WTC11 (cell line): ENCODE data around the gene POU5F1.

Experiments
- ARID4B ChIP-seq: sonication (generic); formaldehyde crosslinking; IDR thresholded peaks from 2 replicates; pipeline ENCODE4 v1.8.0; 2023; ENCODE audit warnings: missing genetic modification reagents, mild to moderate bottlenecking, borderline replicate concordance
- CTCF ChIP-seq: fragments of 200-600 bp; IDR thresholded peaks from 2 replicates; pipeline ENCODE4 v1.8.0; 2022; ENCODE audit warnings: antibody characterized with exemption
- E2F5 ChIP-seq: sonication (generic); formaldehyde crosslinking; IDR thresholded peaks from 2 replicates; pipeline ENCODE4 v1.8.1; 2022; ENCODE audit warnings: mild to moderate bottlenecking, moderate library complexity, missing genetic modification reagents
- ETV6 ChIP-seq: sonication (generic); formaldehyde crosslinking; IDR thresholded peaks from 2 replicates; pipeline ENCODE4 v1.8.1; 2022; ENCODE audit warnings: mild to moderate bottlenecking, missing genetic modification reagents
- FOXJ3 ChIP-seq: sonication (generic); formaldehyde crosslinking; IDR thresholded peaks from 2 replicates; pipeline ENCODE4 v1.9.0; 2021; ENCODE audit warnings: missing genetic modification reagents, mild to moderate bottlenecking, borderline replicate concordance
- HMGXB4 ChIP-seq: sonication (generic); formaldehyde crosslinking; IDR thresholded peaks from 2 replicates; pipeline ENCODE4 v1.8.1; 2023; ENCODE audit warnings: mild to moderate bottlenecking, moderate library complexity, missing genetic modification reagents
- KAT7 ChIP-seq: sonication (generic); formaldehyde crosslinking; IDR thresholded peaks from 2 replicates; pipeline ENCODE4 v1.8.1; 2023; ENCODE audit warnings: missing genetic modification reagents, mild to moderate bottlenecking, borderline replicate concordance
- MAX ChIP-seq: sonication (generic); formaldehyde crosslinking; IDR thresholded peaks from 2 replicates; pipeline ENCODE4 v1.8.0; 2022; ENCODE audit warnings: mild to moderate bottlenecking, missing genetic modification reagents
- SP1 ChIP-seq: sonication (generic); formaldehyde crosslinking; conservative IDR thresholded peaks from 2 replicates; pipeline ENCODE4 v1.8.1; 2022; ENCODE audit warnings: missing genetic modification reagents
- ZNF121 ChIP-seq: sonication (generic); formaldehyde crosslinking; IDR thresholded peaks from 2 replicates; pipeline ENCODE4 v1.8.0; 2023; ENCODE audit warnings: missing genetic modification reagents
- ZNF263 ChIP-seq: sonication (generic); formaldehyde crosslinking; IDR thresholded peaks from 2 replicates; pipeline ENCODE4 v1.8.1; 2022; ENCODE audit warnings: low read depth, mild to moderate bottlenecking, moderate library complexity, missing genetic modification reagents

- TF ChIP-seq ZNF121: no peak
- no peak for TF ChIP-seq ETV6 (CRISPR knock-in tag)
- TF ChIP-seq KAT7 (CRISPR knock-in tag): no peak
- TF ChIP-seq CTCF: no peak
- no peak for TF ChIP-seq ZNF263 (CRISPR knock-in tag)
- TF ChIP-seq E2F5 (CRISPR knock-in tag): no peak
- TF ChIP-seq HMGXB4 (CRISPR knock-in tag): no peak
- TF ChIP-seq MAX (CRISPR knock-in tag): no peak
- TF ChIP-seq ARID4B: no peak
- no peak for TF ChIP-seq FOXJ3 (CRISPR knock-in tag)
- no peak for TF ChIP-seq SP1 (CRISPR knock-in tag)
Observed at GRCh38 chr6:31157513-31158139, 12.9 kb downstream of the POU5F1 start, which contains the start of gene CCHCR1.
